CD4-positive, alpha-beta T cell treated with Interleukin-10 for 1 hour (primary cell): ENCODE data around the gene FOXK2.
"Not testable (repeated sequence)": the region's sequence is repeated elsewhere in the genome, so short reads cannot be mapped to it uniquely, and the experiment has no call there.

Experiments
- DNase-seq: peaks from one replicate; pipeline ENCODE4 v3.0.0-alpha.2; 2020

Gene FOXK2

GRCh38 chr17:82495844-82496528, 23.5 kb upstream of the FOXK2 start:
- DNase-seq: no peak

DNA sequence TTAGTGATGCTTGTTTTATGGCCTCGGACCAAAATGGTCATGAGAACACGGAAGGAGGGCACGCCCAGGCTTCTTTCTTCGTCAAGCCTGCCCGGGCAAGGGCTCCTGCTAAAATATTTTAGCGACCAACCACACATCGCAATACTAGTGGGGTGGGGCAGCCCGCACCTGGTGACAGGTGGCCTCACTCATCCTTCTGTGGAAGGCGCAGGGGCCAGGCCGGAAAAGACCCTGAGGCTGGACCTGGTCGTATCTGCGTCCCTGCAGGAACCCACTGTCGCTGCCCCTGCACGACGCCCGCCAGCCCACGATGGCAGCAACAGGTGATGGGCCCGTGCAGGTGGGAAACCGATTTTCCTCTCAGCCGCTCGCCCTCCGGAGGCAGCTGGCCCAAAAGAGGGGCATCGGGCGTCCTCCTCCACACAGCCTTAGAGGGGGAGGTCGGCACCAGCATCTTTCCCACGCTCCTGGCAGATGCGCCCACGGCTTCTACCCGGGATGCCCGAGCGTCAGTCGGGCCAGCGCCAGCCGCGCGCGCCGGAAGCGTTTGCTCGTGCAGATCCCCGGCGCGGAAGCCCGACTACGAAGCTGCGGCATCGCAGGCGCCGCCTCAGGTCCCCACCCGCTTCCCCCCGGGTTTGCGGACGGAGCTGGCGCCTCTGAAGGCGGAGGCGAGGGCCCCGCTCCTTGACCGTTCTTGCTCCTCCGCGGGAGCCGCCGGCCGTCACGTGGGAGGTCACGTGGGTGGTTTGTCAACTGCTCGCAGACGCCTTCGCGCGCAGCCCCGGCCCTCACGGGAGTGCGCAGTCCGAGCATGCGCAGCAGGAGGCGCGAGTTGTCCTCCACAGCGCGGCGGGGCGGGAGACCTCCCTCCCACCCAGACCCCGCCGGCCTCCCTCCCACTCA, 22.8 kb upstream of the FOXK2 start:
- peak; percentile 91 for DNase-seq

DNA sequence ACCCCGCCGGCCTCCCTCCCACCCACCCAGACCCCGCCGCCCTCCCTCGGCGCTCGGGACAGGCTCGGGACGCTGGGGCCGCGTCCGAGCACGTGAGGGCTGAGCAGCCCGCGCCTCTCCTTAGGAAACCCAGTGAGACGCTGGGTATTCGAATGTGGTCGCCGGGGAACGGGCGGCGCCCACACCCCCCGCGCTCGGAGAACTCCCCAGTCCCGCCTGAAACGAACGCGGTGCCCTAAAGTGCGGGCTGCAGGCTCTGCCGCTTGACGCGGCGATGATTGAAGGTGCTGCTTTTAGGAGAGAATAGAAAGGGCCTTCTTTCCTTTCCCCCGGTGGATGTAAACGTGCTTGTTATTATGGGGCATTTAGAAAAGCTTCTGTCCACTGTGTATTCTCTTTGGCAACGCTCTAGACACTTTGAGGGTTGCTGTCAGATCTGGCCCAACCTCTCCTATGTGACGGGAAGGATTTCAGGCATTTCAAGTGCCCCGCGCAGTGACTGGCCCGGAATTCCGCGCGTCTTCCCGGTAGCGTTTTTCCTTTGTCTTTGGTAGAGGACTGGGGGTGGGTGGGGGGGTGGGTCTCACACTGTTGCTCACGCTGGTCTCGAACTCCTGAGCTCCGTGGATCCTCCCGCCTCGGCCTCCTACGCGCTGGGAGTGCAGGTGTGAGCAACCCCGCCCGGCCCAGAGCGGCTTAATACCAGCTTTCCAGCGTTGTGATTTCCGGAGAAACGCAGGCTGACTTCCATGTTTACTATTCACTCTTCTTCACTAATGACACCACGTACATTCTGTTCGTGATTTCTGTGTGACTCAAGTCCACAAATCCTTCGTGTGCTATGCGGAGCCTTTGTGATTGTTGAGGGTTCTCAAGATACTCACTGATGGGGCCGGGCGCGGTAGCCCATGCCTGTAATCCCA, 21.8 kb upstream of the FOXK2 start:
- peak; percentile 60 for DNase-seq

DNA sequence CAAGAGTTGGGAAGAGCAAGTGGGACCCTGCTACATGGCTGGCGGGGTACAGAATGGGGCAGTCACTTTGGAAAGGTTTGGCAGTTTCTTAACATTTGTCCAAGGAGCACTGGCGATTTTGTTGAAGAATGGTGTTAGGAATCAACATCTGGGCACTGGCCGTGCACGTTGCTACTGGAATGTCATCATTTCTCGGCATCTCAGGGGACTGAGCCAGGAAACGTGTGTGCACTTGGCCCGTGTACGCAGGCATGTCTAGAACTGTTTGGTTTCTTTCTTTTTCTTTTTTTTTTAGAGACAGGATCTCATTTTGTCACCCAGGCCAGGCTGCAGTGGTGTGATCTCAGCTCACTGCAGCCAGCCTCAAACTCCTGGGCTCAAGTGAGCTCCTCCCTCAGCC, 17.3 kb upstream of the FOXK2 start:
- DNase-seq: no peak

DNA sequence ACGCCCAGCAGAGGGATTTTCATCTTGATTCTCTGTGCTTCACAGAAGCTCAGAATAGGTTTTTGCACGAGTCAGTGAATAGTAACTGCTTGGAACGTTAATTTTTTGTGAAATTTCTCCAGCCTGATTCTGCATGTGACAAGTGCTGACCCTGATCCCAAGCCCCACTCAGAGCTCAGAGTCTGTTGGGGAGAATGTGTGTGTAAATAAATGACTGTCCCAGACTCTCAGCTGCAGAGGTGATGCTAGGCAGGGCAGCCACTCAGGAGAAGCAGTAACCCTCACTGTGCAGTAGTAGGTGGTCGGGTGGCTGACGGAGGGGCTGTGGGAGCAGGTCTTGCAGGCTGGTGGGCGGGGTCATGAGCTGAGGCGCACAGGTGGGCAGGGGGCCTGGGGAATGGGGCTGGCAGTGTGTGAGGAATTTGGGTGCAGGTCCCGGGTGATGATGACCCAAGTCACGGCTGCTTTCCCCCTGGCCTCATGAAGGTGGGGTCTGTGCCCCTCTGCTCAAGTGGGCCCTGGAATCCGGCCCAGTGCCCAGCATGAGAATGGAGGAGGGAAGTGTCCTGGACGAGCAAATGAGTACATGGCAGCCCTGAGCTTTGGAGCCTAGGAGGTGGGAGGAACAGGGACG, 16.3 kb upstream of the FOXK2 start:
- DNase-seq: no peak

DNA sequence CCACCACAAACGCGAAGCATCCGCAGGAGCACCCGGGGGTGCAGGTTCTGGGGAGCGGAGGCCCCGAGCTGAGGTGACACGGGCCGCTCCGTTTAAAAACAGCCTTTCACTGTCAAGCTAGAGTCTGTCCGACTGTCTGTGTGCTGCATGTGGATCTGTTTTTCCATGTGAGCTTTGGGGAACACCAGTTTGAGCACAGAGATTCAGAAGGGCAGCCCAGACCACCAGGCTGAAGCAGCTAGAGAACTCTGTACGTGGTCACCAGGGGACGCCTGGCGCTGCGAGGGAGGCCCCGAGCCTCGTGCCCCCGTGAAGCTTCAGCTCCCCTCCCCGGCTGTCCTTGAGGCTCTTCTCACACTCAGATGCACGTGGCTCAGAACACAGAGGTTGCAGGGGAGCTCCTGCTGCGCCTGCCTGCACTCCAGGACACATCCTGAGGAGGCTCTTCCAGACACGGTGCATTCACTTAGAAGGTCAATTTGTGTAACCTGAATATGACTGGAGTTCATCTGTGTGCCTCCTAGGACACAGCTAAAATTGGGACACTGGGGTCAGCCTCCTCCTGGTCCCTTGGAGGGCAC, 15.7 kb upstream of the FOXK2 start:
- DNase-seq: no peak

- no peak for DNase-seq
Measured at GRCh38 chr17:82505296-82505695, 14.2 kb upstream of the FOXK2 start.

- DNase-seq: not testable (repeated sequence)
Measured at GRCh38 chr17:82506402-82506801, 13.1 kb upstream of the FOXK2 start.

DNA sequence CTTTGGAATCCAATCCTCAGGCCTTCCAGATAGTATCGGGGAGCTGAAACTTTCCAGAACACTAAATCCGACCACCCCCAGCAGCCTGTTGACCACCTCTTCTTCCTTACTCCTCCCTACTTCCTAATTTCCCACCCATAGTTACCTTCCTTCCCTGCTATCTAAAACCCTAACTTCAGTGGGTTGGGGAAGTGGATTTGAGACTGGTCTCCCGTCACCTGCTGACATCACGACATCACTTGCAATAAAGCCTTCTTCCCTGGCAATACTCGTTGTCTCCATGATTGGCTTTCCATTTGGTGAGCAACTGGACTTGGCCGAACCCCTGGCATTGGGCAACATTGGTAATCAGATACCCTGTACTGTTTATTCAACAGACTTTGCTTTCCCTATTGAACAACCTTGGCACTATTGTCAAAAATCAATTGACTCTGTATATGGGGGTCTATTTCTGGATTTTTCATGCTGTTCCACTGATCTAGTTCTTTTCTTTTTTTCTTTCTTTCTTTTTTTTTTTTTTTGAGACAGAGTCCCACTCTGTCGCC, 11.8 kb upstream of the FOXK2 start:
- no peak for DNase-seq

- not testable (repeated sequence) for DNase-seq
Measured at GRCh38 chr17:82511642-82512041, 7.9 kb upstream of the FOXK2 start.

DNA sequence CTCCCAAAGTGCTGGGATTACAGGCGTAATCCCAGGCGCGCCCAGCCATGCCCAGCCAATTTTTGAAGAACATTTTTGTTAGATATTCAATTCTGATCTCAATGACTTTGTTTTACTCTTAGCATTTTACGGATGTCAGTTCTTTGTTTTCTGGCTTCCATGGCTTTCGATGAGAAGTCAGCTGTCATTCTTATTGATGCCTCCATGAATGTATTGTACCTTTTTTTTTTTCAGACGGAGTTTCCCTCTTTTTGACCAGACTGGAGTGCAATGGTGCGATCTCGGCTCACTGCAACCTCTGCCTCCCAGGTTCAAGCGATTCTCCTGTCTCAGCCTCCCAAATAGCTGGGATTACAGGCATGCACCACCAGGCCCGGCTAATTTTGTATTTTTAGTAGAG, 5.7 kb upstream of the FOXK2 start:
- DNase-seq: not testable (repeated sequence)

GRCh38 chr17:82517230-82517865, 2.2 kb upstream of the FOXK2 start:
- no peak for DNase-seq

- DNase-seq: peak; percentile 43
Measured at GRCh38 chr17:82519971-82520903, 705 bp downstream of the FOXK2 start.

- DNase-seq: no peak
Measured at GRCh38 chr17:82524540-82524939, 5.0 kb downstream of the FOXK2 start.

GRCh38 chr17:82525712-82526111, 6.2 kb downstream of the FOXK2 start:
- no peak for DNase-seq

GRCh38 chr17:82527898-82528297, 8.4 kb downstream of the FOXK2 start:
- DNase-seq: no peak

- no peak for DNase-seq
Measured at GRCh38 chr17:82528484-82529265, 9.1 kb downstream of the FOXK2 start.

- DNase-seq: no peak
Measured at GRCh38 chr17:82529914-82530300, 10.4 kb downstream of the FOXK2 start.

DNA sequence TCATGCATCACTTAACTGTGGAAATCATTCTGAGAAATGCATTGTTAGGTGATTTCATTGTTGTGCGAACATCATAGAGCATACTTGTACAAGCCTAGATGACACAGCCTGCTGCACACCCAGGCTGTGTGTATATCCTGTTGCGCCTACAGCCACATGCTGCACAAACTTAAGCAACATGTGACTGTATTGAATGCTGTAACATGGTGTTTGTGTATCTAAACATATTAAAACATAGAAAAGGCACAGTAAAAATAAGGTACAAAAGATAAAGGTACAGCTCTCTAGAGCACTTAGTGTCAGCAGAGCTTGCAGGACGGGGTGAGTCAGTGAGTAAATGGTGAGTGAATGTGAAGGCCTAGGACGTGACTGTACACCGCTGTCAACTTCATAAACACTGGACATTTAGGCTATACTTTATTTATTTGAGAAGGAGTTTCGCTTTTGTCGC, 11.9 kb downstream of the FOXK2 start:
- DNase-seq: no peak
